Psoas muscle (tissue), 8 donors: ENCODE data around the gene NME1. TPM values are rescaled to one million over a fixed set of nuclear protein-coding genes. Genes with fewer than 3 reads are reported as not detected.
"Not testable (repeated sequence)": the region's sequence is repeated elsewhere in the genome, so short reads cannot be mapped to it uniquely, and the experiment has no call there.

Experiments
- ATAC-seq, 4 donors: fragments of 200-7000 bp; cut with Tn5 transposase; one replicate each; pipeline ENCODE4 v1.9.1; 2020; ENCODE audit warnings: moderate library complexity in 3 of 4, mild to moderate bottlenecking in 2 of 4
- DNase-seq, 2 donors: peaks; one replicate each; pipeline ENCODE4 v3.0.0-alpha.2; 2020
- H3K27ac ChIP-seq: fragments of 200-600 bp; one replicate; pipeline ENCODE4 v1.8.0; 2022
- H3K27me3 ChIP-seq, 3 donors: fragments of 200-600 bp in 1 of 3; one replicate each; pipeline versions ENCODE4 v1.6.1 to v1.8.0; 2013 to 2022; ENCODE audit warnings: low read length in 2 of 3, mild to moderate bottlenecking in 2 of 3, moderate library complexity in 1 of 3; ENCODE audit not compliant: insufficient read depth in 3 of 3
- H3K36me3 ChIP-seq, 2 donors: fragments of 200-600 bp in 1 of 2; one replicate each; pipeline versions ENCODE4 v1.6.1 to v1.8.0; 2013 to 2022; ENCODE audit warnings: low read depth in 1 of 2, mild to moderate bottlenecking in 1 of 2, moderate library complexity in 1 of 2; ENCODE audit not compliant: insufficient read depth in 1 of 2
- H3K4me1 ChIP-seq: fragments of 200-600 bp; one replicate; pipeline ENCODE4 v1.8.0; 2022
- H3K4me3 ChIP-seq: fragments of 200-600 bp; one replicate; pipeline ENCODE4 v1.8.0; 2022; ENCODE audit warnings: mild to moderate bottlenecking
- H3K9me3 ChIP-seq: fragments of 200-600 bp; one replicate; pipeline ENCODE4 v1.8.0; 2022
- whole genome bisulfite sequencing, 3 donors: extraction: QIAGEN DNeasy Blood & Tissue Kit; methylation state at CpG; one replicate each; pipeline versions ENCODE4 v1.1.6 to v1.1.7; 2013; 5-methylcytosine and 5-hydroxymethylcytosine counted together
- intact Hi-C, 2 donors: fragments of 100-400 bp; cut with DNase I; formaldehyde crosslinking; loops; one replicate each; pipeline versions ENCODE4 v1.11.0 to v1.14.2; 2022
- polyA plus RNA-seq, 3 donors: library from polyadenylated mRNA; stranded (reverse); fragments of 200-250 nt; gene quantifications; one replicate each; pipeline ENCODE4 v1.2.3, GENCODE V29; 2013
- total RNA-seq, 4 donors: library from RNA; stranded (reverse); fragmentation: NEBNext Ultra II Directional in 2 of 4; extraction: Animal tissue kit (Norgen Biotek cat#: 25700) in 2 of 4; gene quantifications; one replicate each; pipeline versions ENCODE4 v1.2.1 to v1.2.4, GENCODE V29; 2021 to 2023
- TF ChIP-seq, protein P1 (sequence below): fragments of 200-600 bp; IDR thresholded peaks from one replicate; pipeline ENCODE4 v1.8.0; 2022; ENCODE audit warnings: antibody characterized with exemption
- donor health status: healthy with polysubstance abuse.
- donor health status: DM: no; HTN: no; CAD: no; lungs with moderate emphysema.
- donor health status: Bipolar disorder and iron deficiency.
- donor health status: healthy.
- donor health status: DM: yes; HTN: yes; CAD: no.
- donor health status: DM: no; HTN: no; CAD: no.
- donor health status: DM: no; HTN: no; CAD: no.
- donor health status: DM: yes; HTN: yes; CAD: no.

NME1 gene
- total and polyA plus RNA-seq, 7 donors: 29.3 to 328 (median 55.8) TPM

GRCh38 chr17:51169340-51169739, 16.0 kb downstream of the NME1 start:
- 79 to 86% (median 84%) methylated on average over 1 of the region's 1 CpG for WGBS, 3 donors

DNA sequence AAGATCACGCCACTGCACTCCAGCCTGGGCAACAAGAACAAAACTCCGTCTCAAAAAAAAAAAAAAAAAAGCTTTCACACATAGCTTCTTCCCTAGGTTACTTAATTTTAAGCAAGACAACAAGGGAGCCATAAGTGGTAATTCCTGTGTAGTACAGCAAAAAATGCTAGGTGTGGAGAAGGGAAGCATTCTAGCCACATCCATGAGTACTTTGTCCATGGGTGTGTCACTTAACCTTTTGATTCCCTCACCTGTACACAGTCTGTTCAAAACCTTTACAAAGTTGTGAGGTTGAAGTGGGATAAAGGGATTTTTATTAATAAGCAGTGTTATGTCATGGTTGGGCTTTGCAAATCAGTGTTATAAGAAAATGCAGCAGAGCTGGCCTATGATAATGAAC, 17.4 kb downstream of the NME1 start:
- WGBS, 3 donors: 88 to 92% (median 88%) methylated on average over 2 of the region's 2 CpGs
- TF ChIP-seq, protein P1, sequence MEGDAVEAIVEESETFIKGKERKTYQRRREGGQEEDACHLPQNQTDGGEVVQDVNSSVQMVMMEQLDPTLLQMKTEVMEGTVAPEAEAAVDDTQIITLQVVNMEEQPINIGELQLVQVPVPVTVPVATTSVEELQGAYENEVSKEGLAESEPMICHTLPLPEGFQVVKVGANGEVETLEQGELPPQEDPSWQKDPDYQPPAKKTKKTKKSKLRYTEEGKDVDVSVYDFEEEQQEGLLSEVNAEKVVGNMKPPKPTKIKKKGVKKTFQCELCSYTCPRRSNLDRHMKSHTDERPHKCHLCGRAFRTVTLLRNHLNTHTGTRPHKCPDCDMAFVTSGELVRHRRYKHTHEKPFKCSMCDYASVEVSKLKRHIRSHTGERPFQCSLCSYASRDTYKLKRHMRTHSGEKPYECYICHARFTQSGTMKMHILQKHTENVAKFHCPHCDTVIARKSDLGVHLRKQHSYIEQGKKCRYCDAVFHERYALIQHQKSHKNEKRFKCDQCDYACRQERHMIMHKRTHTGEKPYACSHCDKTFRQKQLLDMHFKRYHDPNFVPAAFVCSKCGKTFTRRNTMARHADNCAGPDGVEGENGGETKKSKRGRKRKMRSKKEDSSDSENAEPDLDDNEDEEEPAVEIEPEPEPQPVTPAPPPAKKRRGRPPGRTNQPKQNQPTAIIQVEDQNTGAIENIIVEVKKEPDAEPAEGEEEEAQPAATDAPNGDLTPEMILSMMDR: no peak
- no peak overlapping the region for H3K4me3 ChIP-seq
- ATAC-seq (no peak), DNase-seq (no peak)
- no peaks in the 10 kb centered on the region for H3K27me3 ChIP-seq
- intact Hi-C loops: no loop called here
- peaks cover 10% of the 10 kb centered on the region for H3K4me1 ChIP-seq
- H3K27ac ChIP-seq: no peak overlapping the region
- no peaks in the 10 kb centered on the region for H3K9me3 ChIP-seq
- peaks cover 13 to 81% of the 10 kb centered on the region in 2 donors for H3K36me3 ChIP-seq

More at GRCh38 chr17:51169340-51169739, 16.0 kb downstream of the NME1 start:
- H3K27ac ChIP-seq: no peak overlapping the region
- intact Hi-C loops: loop anchor here (5.0 kb wide), 1 partner anchor 167 kb away; no protein-coding TSS in a partner anchor
- DNase-seq: no peak
- peaks cover 13 to 69% of the 10 kb centered on the region in 2 donors for H3K36me3 ChIP-seq
- peaks cover 16% of the 10 kb centered on the region for H3K4me1 ChIP-seq
- no peak overlapping the region for H3K4me3 ChIP-seq
- H3K27me3 ChIP-seq: no peaks in the 10 kb centered on the region
- ATAC-seq: no peak
- H3K9me3 ChIP-seq: no peaks in the 10 kb centered on the region
- TF ChIP-seq, protein P1: no peak

GRCh38 chr17:51172030-51172429, 18.7 kb downstream of the NME1 start:
- WGBS, 3 donors: 86 to 97% (median 93%) methylated on average over 9 of the region's 9 CpGs
- ATAC-seq, intact Hi-C loops: not testable (repeated sequence)

DNA sequence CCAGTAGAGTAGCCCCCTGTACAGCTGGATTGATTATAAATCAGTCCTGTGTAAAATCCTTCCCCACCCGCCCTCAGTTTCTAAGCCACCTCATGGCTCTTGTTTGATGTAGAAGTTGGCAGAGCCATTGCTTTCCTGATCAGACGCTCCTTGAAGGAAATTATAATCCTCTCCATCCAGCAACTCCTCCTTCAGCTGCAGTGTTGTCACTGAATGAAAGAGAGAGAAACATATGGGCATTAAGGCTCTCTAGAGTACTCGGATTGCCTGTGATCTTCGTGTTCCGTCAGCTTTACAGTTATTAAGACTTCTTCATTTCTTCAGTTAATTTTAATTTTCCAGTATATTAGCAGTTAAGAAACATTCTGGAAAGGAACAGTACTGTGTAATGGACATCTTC, 27.1 kb downstream of the NME1 start:
- Histone ChIP-seq H3K27me3 (no peaks in the 10 kb centered on the region), H3K27ac (no peak overlapping the region), H3K36me3 (peaks cover 3 to 83% of the 10 kb centered on the region in 2 donors), H3K4me3 (no peak overlapping the region), H3K9me3 (no peaks in the 10 kb centered on the region), H3K4me1 (no peaks in the 10 kb centered on the region)
- TF ChIP-seq, protein P1: no peak
- DNase-seq: no peak
- 64 to 72% (median 70%) methylated on average over 5 of the region's 5 CpGs for whole genome bisulfite sequencing, 3 donors
- intact Hi-C loops: no loop called here
- no peak for ATAC-seq

More at GRCh38 chr17:51172030-51172429, 18.7 kb downstream of the NME1 start:
- H3K4me3 ChIP-seq, H3K27ac ChIP-seq, H3K9me3 ChIP-seq, DNase-seq, H3K4me1 ChIP-seq, H3K27me3 ChIP-seq: not testable (repeated sequence)
- H3K36me3 ChIP-seq: peaks cover 13 to 84% of the 10 kb centered on the region in 2 donors

DNA sequence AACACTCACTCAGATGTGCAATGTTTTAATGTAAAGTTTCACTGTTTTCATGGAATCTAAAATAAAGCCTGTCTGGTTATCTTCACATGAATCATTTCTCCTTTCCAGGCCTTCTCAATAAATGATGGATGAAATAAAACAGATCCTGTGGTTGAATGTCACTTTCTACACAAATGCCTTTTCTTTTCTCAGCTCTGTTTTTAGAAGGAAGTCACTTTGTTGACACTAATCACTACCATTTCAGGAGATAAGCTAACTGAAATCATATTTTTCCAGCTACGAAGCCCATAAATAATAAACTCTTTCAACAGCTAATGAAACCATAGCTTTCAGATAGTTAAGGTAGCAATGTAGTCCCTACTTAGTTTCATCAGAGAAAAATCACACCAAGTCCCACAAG, 30.8 kb downstream of the NME1 start:
- H3K4me3 ChIP-seq: no peak overlapping the region
- TF ChIP-seq, protein P1: no peak
- DNase-seq (no peak), ATAC-seq (no peak)
- H3K36me3 ChIP-seq: peaks cover 3 to 90% of the 10 kb centered on the region in 2 donors
- intact Hi-C loops: no loop called here
- H3K27ac ChIP-seq: no peak overlapping the region
- H3K9me3 ChIP-seq: no peaks in the 10 kb centered on the region
- no peaks in the 10 kb centered on the region for H3K27me3 ChIP-seq
- no peaks in the 10 kb centered on the region for H3K4me1 ChIP-seq
- 87 to 90% (median 89%) methylated on average over 1 of the region's 1 CpG for WGBS, 3 donors
